Activated T-cell treated with anti-CD3 and anti-CD28 coated beads for 48 hours (primary cell): ENCODE data around the gene FGF12.

Experiments used
- DNase-seq: peaks from one replicate; pipeline ENCODE4 v3.0.0-alpha.2; 2020; ENCODE audit warnings: low read depth

The FGF12 gene

DNA sequence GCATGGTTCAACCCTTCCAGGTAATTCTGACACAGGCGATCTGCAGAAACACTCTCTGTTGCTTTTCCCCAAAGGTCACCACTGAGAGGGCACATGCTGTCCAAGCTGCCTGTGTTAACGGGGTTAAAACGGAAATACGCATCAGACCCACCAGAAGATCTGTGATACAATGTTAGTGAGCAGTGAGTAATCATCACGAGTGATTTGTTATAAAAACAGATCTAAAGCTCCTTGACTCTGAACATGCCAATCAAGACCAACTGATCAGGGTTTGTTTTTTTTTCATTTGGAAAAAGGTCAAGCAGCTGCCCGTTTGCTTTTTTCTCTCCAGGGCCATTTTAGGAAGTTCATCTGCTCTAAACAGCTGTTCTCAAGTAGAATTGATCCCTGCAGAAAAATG, 43.2 kb downstream of the FGF12 start:
- no peak for DNase-seq

GRCh38 chr3:192675958-192676649, 51.2 kb downstream of the FGF12 start:
- DNase-seq = no peak

DNA sequence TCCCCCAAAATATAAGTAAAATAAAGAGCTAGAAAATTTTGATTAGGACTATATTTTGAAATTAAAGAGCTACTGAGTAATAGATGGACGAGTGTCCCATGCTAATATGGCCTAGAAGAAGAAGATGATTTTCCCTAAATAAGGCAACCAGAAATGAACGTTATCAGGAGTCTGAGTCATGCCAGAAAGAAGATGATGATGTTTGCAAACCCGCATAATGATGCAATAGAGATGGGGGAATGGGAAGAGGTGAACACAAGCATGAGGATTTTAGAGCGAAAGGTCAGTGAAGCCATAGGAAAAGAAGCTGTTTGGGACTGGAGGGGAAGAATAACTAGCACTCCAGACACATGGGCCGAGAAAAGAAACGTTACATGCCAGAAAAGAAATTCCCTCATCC, 71.7 kb downstream of the FGF12 start:
- no peak for DNase-seq

DNA sequence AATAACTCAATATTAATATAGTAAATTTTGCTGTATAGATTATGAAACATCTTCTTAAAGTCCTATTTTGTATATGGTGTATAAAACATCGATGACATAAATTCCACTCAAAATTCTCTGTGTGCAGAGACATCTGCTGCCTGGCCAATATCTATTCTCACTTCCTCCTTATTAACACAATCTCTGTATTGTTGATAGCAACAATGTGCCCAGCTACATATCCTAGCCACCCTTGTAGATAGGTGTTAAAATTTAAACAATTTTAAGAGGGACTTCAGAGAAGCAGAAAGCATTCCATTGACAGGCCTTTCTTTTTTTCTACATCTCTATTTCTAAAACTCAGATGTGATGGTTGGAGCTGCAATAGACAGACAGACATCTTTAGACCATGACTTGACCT, 72.3 kb downstream of the FGF12 start:
- DNase-seq = no peak

GRCh38 chr3:192653862-192654261, 73.5 kb downstream of the FGF12 start:
- DNase-seq = no peak

DNA sequence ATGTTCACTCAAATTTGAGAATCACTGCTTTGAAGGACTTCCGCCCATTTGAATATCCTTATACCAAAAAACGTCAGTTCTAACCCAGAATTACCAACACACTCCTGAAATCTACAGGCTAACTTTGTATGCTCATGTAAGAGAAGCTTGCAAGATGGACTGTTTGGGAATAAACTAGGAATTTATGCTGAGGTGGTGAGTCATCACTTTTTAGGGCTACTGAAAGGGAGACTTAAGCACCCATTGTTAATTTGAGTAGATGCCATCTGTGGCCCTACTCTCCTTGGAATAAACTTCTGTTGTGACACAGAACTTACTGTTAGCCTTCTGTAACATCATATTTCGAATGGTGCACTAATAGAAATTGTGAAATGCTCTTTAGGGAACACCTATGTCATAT, 74.6 kb downstream of the FGF12 start:
- DNase-seq = no peak

DNA sequence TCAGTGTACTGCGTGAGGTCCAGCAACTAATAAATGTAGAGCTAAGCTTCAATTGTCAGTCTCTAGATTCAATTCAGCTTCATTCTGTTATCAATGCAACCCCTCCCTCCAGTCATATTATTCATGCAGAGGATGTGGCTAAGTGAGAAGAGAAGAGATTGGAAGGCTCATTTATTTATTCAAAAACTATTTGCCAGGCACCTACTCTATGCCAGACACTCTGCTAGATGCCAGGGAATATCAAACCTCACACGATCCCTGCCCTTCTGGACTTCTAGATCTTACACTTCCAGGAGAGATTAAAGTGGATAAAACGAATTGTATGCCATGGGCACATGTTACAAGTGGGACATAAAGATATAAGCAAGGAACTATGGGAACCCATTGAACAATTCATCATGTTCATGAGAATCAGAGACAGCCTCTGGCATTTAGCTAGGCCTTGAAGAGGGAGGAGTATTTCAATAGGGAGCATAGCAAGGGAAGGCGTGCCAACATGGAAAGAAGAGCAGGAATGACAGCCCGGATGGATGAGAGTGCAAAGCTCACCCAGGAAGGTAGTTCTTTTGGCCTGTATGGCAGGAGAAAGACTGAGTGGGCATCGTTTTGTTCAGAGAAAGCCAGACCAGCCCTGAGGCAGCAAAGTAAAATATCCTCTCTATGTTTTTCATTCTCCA, 75.4 kb downstream of the FGF12 start:
- DNase-seq = no peak

DNA sequence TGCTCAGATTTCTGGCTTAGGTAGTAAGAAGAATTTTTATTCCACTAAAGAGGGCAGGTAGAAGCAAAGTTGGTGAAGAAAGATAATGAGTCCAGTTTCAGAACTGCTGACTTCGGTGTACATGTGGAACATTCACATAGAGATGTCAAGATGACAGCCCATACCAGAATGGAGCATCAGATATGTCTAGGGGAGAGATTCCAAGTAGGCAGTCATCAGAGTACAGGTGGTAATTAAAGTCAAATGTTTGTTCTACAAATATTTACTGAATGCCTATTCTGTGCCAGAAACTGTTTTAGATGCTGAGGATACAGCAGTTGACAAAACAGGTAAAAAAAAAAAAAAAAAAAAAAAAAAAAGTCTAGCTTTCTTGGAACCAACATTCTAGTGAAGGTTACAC, 81.9 kb downstream of the FGF12 start:
- DNase-seq = no peak

- no peak for DNase-seq
Measured at GRCh38 chr3:192642651-192643050, 84.7 kb downstream of the FGF12 start.

DNA sequence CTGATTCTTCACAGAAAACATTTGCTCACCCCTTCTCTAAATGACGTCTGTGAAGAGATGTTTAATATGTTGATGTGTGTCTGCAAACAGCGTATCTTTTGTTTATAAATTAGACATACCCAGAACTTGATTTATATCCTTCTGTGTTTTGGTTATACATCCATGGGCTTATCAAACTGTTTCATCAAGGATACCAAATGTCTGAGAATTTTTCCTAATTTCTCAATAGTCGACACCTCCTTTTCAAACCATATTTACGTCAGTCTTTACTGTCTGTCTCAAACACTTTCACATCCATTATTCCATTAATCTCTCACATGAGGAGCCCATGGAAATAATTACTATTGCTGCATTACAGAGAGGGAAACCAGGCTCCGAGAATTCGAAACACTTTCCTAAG, 85.4 kb downstream of the FGF12 start:
- no peak for DNase-seq

GRCh38 chr3:192639987-192640386, 87.4 kb downstream of the FGF12 start:
- DNase-seq = no peak

DNA sequence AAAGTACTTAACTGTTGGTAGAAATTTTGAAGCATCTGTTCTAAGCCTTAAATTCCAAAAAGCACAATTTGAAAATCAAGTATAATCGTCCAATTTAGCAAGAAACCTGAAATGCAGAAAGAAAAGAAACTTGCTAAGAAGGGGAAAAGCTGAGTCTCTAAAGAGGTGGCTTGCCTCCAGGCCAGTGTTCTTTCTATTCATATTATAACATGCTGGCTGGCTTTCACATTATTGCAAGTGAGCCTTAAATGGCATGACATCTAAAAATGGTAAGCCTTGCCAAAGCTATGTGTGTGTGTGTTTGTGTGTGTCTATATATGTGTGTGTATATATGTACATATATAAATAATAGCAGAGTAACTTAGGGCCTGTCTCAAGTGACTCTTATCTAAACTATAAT, 89.5 kb downstream of the FGF12 start:
- no peak for DNase-seq

DNA sequence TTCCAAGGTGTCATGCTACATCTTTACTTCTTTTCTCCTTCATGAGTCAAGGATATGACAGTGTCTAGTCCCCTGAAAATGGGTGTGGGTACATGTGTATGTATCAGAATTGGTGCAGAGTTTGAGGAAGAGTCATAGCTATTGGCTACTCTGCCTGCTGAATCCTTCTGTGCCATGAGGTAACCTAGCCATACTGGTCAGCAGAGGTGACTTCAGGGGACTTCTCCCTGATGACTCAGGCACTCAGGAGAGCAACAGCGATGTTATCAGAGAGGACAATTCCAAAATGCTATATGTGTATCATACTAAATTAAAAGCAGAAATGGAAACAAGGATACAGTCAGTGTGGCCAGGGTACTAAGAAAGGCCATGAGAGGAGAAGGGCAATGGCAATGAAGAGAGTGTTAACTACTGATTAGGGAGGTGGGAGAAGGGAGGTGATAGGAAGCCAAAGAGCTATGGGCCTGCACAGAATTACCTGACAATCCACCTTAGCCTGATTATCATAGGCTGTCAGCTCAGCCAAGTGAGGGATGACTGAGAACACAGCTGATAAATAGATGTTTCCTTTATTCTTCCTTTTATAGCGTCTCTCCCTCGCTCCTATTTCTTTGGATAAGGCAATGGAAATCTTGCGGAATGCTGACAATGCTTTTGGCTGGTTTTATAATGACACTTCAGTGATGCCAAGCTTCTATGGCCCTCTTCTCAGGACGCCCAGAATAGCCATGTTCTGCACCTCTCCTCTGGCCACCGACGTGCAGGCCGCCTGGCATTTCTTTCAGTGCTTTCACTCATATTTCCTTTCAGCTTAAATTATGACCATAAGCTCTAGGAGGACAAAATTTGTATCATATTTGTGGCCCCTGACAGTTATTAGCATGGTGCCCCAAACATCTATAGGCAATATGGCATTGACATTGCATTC, 90.6 kb downstream of the FGF12 start:
- no peak for DNase-seq

- no peak for DNase-seq
Measured at GRCh38 chr3:192629429-192629828, 97.9 kb downstream of the FGF12 start.

GRCh38 chr3:192621909-192622308, 105.4 kb downstream of the FGF12 start:
- no peak for DNase-seq

GRCh38 chr3:192620275-192620674, 107.1 kb downstream of the FGF12 start:
- no peak for DNase-seq

DNA sequence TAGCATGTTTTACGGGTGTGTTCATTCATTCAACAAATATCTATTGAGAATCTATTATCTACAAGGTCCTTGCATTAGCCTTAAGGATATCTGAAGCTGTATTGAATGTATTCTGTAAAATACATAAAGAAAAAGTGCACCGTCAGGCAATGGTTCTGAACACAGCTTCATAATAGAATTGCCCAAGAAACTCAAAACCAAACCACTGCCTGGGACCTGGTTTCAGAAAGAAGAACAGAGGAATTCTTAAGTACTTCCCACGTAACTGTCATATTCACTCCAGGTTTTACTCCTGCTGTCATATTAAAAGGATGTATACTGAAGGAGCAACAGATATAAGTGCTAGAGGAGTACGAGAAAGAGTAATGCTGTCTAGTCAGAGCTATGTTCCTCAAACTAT, 115.9 kb downstream of the FGF12 start:
- no peak for DNase-seq

- no peak for DNase-seq
Measured at GRCh38 chr3:192608726-192609600, 118.4 kb downstream of the FGF12 start.

DNA sequence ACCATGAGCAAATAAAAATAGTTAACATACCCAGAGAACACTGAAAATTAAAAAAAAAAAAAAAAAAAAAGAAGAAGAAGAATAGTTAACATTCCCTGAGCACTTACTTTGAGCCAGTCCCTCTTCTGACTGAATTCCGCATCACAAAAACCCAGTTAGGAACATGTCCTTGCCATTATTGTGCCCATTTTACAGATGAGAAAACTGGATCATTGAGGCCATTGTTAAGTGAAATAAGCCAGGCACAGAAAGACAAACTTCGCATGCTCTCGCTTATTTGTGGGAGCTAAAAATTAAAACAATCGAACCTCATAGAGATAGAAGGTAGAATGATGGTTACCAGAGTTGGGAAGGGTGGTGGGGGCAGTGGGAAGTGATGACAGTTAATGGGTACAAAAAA, 119.5 kb downstream of the FGF12 start:
- no peak for DNase-seq

- DNase-seq = no peak
Measured at GRCh38 chr3:192597913-192598312, 129.4 kb downstream of the FGF12 start.

DNA sequence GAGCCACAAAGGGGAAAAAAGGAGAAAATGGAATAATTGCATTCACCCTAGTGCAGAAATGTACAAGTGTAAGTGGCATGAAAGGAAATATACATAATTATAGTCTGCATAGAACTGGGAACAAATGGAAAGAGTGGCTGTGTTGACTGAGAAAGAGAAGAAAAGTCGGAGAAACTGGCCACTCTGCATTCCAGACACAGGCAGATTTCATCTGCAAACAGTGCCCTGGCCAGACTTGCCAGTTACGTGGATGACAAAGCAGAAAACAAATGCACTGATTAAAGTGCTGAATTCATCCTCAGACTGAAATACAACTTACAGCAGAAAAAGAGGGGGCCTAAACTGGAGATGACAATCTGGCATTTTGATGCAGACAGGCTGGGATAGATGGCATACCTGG, 129.8 kb downstream of the FGF12 start:
- DNase-seq = no peak

DNA sequence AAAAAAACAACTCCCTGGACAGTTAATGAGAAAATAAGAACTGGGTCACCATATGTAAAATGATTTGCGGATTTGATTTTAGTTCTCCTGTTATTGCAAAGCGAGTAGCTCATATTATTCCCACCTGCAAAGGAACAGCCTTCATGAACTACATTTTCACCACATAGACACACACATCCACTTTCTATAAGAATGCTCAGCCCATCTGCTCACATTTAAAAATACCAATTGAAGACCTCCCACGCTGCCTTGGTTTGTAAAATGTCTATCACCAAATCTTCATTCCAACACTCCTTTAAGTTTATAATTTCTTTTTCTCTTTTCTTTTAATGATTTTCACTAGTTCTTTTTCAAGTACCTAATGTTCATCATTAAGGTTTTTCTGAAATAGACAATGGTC, 148.6 kb downstream of the FGF12 start:
- DNase-seq = no peak
